Activated effector memory CD4-positive, alpha-beta T cell treated with Interleukin-2 at 50 U/mL for 16 hours (primary cell): ENCODE data around the gene SCAF4.

Experiments
- DNase-seq: peaks from one replicate; pipeline ENCODE4 v3.0.0-alpha.2; 2020

Gene SCAF4

DNA sequence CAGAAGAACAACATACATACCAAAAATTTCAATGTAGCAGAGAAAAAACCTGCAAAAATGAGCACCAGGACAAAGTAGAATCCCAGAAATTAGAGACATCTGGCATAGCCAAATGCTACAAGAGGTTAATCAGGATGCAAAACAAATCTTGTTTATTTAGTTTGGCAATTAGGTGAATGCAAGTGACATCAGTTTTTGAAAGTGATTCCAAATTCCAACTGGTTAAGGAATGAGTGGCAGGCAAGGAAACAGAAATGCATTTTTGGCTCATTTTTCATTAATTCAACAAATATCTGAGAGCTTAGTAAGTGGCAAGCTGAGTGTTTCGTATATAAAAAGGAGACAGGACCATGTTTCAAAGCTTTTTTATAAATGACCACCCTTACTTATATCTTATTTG lies 21.3 kb downstream of the SCAF4 start:
- no peak for DNase-seq

DNA sequence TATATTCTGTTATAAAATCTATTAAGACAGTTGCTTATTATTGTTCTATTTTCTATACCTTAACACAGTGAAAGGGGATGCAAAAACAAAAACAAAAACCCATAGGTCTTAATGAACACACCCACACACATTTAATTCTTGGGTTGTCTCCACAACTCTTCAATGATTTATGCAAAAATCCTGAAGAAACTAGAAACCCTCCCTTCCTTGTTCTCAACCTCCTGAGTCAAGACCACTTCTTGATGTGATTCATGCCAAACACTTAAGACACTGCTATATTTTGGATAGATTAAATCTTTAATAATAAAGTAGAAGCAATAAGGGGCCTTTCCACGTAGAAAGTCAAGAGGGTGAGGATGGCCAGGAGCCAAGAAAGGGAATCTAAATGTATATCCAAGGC lies 23.4 kb downstream of the SCAF4 start:
- no peak for DNase-seq

DNA sequence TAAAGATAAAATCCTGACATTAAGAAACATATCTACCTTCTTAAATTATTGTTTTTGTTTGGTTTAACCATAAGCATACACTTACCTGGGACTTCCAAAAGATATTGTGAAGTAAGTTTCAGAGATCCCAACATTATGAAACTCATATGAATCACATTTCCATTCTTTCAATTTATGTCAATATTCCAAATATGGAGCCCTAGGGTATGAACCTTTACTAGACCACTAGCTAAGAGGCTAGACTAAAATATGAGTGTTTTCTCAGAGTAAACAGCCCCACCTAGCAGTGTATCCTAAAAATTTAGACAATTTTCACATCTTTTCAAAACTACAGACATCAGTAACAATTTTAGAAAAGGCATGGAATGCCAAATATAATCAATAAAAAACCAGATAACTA lies 24.4 kb downstream of the SCAF4 start:
- no peak for DNase-seq

DNA sequence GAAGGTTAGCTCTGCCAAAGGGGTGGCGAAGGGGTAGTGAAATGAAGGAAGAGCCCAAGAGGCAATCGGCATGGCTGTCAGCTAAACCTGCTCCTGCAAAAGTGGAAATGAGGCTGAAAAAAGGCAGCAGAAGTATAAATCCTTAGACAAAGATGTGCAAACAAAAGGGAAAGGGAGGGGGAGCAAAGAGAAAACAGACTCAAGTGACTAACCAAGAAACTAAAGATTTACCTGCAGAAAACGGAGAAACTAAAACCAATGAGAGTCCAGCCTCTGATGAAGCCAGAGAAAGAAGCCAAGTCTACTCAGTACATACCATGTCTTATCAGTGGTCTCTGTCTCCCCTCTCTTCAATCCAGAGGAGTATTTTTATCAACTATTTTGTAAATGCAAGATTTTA lies 25.4 kb downstream of the SCAF4 start:
- DNase-seq: no peak

DNA sequence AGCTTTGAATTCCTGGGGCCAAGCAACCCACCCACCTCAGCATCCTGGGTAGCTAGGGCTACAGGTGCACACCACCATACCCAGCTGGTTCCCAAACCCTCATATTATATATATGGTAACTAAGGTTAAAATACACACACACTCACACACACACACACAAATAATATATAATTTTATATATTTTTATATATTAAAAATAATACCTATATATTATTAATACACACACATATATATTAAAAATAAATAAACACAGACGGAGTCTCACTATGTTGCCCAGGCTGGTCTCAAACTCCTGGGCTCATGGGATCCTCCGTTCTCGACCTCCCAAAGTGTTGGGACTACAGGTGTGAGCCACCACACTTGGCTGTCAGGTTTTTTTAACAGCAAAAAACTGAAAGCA lies 31.9 kb downstream of the SCAF4 start:
- no peak for DNase-seq

DNA sequence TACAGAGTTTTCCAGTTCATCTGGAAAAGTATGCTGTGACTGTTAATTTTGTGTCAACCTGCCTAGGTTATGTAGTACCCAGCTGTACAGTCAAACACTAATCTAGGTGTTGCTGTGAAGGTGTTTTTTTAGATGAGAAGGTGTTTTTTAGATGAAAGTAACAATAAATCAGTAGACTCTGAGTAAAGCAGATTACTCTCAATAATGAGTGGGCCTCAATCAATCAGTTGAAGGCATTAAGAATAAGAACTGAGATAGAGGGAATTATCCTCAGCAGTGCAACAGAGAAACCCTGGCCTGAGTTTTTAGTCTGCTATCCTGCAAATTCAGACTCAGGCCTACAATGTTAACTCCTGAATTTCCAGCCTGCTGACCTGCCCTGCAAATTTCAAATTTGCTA lies 33.5 kb downstream of the SCAF4 start:
- no peak for DNase-seq

DNA sequence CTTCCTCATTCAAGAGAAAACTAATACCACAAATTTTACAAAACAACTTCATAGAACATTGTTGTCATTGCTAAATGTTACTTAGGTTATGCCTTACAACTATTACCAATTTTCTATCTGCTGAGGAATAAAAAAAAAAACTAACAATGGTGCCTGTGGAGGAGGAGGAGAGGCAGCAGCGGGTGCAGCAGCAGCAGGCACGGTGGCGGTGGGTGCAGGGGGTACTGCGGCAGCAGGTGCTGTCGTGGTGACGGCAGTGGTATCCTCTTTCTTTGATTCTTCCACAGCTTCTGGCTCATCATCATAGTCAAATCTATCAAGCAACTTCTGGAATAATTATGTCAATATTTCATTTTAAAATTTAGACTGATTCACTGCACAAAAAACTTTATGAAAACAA lies 35.5 kb downstream of the SCAF4 start:
- DNase-seq: no peak

DNA sequence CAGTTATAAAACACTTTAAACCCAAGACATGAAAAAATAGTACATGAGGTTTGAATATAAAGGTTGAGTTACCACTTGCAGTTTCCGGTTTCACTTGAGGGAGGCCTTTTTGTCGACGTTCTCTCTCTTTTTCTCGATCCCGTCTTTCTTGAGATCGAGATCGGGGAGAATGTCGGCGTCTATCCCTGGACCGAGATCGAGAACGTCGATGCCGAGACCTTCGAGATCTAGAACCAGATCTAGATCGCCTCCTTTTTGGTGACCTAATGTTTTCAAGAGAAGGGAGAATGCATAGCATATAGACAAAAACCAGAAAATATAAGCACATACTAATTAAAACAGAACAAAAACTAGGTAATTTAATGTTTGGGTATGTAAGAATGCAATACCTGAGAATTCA lies 38.7 kb downstream of the SCAF4 start:
- no peak for DNase-seq

DNA sequence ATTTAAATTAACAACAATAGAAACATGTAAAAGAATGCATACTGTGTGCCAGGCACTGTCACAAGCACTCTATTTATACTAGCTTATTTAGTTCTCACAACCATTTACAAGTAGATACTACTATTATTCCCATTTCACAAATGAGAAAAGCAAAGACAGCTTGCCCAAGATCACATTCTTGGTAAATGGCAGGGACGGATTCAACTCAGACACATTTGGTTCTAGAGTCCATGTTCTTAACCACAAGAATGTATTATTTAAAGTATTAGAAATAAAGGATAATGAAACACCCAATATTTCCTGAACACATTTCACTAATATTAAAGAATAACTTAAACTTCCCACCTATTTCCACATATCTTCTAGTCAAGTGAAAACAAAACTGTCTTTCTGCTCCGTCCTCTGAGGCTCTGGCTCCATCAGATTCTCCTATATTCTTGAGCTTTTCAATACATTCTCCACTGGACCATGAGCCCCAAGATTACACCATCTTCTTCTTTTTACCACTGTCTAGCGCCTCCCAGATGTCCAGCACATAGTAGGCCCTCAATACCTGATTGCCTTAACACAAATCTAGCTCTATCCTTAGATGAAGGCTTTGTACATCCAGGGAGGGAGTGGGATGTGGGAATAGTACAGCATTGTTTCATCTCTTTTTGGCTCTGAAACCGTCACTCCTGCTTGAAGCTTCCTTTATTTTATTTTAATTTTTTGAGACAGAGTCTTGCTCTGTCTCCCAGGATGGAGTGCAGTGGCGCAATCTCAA lies 43.1 kb downstream of the SCAF4 start:
- no peak for DNase-seq

DNA sequence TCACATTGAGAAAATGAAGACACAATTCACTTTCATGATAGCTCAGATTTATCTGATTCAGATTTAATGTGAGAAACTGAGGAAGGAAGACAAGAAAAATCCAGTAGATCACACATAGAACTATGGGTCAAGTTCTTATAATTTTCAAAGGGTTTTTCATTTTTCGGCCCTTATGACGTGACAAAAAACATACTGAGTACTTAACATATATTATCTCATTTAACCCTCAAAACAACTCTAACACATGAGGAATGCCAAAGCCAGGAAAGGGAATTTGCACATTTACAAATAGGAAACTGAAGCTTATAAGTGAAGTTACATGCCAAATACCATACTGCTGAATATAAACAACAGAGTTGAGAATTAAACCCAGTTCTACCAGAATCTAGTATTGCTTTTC lies 44.8 kb downstream of the SCAF4 start:
- DNase-seq: no peak

DNA sequence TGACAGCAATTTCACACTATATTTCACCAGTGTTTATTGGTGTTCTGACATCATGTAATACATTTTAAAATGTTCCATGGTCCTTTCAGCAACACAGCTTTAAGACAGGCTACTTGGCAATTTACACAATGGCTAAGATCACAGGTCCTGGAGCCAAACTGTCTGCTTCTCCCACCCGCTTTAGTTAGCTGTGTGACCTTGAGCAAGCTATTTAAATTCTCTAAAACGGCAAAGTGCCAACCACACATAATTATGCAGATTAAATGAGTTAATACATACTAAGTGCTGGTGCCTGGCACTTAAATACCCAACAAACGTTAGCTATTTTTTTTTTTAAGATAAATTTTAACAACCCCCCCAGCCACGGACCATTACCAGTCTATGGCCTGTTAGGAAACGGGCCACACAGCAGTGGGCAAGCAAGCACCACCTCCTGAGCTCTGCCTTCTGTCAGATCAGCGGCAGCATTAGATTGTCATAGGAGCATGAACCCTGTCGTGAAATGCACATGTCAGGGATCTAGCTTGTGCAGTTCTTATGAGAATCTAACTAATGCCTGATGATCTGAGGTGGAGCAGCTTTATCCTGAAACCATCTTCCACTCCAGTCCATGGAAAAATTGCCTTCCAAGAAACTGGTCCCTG lies 45.5 kb downstream of the SCAF4 start:
- no peak for DNase-seq

DNA sequence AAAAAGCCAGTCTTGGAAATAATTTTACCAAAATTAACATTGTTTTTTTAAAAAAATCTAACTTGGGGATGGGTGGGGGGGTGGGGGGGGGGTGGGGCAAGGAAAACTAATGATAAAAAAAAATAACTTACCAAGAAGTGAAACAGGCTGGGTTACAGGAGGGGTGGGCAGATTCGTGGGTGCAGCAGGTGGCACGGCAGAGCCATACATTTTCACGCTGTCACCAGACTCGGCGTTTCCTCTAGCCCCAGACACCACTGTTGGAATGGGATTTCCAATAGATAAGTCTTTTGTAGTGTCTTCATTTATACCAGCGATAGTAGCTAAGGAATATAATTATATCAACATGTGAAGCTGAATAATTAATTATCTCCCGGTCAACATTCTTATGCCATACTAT lies 47.0 kb downstream of the SCAF4 start:
- DNase-seq: no peak

DNA sequence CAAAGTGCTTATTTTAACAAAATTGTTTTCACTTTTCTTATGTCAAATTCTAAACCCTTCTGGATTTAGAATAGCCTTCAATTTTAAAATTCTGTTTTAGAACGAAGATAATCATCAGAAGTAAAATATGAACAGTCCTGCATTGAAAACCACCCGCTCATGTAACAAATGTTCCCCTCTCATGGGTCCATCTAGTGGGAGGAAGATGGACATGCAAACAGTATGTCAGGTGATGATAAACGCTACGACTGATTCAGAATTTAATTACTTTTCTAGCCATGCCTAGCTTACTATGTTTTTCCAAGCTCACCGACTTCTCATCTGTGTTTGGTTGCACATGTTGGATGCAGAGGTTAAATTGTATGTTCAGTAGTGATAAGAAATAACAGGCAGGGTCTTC lies 48.9 kb downstream of the SCAF4 start:
- DNase-seq: no peak

DNA sequence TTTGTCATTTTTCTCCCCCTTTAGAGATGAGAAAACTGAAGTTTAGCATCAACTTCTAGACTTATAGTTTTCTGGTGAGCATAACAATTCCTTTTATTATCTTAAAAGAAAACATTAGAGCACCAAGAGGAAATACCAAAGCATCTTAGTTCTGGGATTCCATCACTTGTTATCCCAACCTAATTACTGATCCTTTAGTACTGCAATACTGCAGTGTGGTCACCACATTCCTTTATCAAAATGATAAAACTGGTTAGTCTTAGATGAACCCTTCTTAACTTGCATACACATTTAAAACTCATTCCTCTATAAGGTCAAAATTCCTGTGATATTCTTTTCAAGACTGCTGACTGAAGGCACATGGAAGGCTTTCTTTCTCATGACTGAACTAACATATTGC lies 49.3 kb downstream of the SCAF4 start:
- DNase-seq: no peak

DNA sequence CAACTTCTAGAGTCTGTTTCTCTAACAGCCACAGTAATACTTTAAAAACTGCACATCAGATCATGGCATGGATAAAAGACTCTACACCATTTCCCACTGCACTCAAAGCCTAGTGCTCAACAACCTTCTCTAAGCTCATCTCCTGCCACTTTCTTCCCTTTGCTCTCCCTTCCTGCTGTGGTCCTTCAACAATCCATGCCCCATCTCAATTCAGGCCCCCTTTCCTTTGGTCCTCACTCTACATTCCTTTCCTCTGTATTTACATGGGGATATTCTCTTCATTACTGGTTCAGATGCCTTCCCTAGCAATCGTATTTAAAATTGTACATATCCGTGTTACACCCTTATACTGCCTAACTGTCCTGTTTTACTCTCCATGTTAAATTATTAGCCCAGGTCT lies 53.4 kb downstream of the SCAF4 start:
- no peak for DNase-seq

DNA sequence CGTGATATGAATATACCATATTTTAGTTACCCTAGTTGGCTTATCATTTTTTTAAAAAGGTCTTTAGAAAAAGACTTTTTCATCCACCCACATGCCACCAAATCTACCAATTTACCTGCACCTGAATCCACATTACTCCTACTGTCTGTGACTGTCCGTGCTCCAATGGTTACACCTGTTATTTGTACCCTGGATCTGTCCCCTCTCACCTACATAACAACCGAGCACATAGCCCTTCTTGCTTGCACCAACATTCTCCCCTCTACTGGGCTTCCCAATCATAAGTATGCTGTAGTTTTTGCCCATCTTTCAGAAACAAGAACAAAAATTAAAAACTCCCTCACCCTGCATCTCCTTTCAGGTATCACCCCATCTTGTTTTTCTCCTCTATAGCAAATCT lies 54.9 kb downstream of the SCAF4 start:
- DNase-seq: no peak

DNA sequence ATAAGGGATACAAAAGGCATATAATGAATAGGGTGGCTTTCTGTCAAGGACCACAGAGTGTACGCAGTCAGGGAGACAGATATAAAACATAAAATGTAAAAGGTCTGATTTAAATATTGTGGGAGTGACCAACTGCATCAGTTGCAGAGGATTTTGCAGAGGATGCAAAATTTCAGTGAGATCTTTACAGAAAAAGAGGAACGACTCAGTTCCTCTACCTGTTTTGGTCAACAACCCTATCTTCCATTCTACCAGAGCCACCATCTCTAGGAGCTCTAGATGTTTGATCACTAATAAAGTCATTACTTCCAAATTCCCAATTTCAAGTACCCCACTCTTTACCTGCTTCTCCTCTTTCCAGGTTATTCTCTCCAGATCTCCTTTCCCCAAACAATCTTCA lies 56.0 kb downstream of the SCAF4 start:
- DNase-seq: no peak

DNA sequence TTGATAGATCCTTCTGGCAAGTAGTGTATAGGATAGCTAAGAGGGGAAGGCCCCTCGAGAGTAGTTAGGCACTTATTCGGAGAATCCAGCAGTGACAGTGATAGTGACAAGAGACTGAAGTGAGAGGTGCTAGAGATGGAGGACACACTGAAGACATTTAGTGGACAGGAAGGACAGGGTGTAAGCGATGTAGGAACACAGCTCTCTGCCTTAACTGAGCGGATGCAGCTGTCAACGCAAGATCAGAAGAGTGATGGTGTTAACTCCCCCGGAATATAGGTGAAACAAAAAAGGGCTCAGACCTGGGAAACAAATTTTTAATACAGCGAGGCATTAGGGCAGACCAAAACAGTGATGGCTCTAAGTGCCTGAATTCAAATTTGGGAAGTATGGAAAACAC lies 56.6 kb downstream of the SCAF4 start:
- no peak for DNase-seq

DNA sequence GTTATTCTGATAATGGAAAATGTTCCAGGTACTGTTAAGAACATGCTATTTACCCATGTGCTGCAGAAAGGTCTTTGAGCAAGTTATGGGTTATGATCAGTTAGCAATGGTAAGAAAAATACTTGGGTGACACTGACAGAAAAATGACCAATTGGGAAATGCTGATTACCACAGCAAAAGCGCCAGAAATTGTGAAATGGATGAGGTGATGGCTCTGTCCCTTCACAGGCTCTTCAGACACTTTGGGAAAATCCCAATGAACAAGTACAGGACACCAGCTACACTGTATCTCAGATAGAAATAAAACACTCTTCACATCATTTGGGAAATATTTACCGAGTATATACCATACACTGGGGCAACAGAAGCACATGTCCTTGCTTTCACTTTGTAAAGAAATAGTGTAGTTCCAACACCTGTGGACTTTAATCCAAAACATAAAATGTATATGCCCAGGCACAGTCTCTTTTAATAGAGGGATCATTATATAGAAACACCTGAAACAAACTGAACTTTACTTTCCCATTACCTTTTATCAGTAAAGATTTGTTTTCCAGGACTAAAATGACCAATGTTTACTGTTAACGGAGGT lies 58.5 kb downstream of the SCAF4 start:
- no peak for DNase-seq

DNA sequence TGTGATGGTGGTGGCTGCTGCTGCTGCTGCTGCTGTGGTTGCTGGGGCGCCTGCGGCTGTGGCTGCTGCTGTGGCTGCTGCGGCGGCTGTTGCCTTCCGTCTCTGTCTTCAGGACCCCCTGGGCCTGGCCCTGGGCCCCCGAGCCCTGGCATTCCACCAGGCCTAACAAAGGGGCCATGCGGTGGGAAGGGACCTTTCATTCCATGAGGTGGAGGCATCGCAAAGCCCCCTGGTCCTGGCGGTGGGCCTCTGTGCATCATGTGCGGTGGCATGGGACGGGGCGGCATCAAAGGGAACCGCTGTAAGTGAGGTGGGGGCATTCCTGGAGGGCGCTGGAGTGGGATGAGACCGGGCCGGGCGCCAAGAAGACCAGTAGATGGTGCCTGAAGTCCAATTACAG lies 60.0 kb downstream of the SCAF4 start:
- DNase-seq: no peak

DNA sequence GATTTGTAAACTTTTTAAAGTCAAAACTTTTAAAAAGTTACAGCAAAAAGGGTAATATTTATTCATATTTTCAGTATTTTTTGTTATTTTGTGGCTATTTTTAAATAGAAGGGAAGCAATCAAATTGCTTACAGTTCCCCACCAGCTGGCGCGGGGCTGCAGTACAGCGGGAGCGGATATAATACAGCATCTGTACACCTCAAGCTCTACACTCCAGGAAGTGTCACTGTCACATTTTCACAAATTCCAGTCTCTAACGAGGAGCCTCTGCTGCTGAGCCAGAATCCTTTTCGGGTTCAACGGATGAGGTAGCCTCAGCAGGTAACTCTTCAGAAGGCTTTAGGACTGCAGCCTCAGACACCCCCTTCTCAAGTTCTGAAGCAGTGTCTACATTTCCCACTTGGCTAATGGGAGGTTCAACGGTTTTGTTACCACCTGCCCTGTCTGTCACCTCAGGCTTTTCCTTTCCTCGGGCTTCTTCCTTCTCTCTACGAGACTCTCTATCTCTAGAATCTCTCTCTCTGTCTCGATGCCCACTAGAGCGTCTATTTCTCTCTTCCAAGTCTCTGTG lies 60.7 kb downstream of the SCAF4 start:
- no peak for DNase-seq

DNA sequence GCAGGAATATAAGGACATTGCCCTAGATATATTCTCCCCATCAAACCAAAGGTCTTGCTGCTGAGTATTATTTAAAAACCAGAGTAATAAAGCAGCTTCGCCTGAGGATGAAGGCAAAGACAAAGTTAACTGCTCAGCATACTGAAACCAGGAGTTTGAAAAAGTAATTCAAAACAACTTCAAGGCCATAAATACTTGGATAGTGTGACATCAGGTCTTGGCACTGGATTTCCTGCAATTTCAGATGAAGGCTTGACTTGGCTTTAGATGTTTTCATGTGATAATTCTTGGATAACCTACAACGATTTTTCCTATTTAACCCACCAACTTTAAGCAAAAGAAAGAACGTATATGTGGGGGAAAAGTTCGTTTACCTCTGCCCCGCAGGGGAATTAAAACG lies 61.8 kb downstream of the SCAF4 start:
- no peak for DNase-seq

DNA sequence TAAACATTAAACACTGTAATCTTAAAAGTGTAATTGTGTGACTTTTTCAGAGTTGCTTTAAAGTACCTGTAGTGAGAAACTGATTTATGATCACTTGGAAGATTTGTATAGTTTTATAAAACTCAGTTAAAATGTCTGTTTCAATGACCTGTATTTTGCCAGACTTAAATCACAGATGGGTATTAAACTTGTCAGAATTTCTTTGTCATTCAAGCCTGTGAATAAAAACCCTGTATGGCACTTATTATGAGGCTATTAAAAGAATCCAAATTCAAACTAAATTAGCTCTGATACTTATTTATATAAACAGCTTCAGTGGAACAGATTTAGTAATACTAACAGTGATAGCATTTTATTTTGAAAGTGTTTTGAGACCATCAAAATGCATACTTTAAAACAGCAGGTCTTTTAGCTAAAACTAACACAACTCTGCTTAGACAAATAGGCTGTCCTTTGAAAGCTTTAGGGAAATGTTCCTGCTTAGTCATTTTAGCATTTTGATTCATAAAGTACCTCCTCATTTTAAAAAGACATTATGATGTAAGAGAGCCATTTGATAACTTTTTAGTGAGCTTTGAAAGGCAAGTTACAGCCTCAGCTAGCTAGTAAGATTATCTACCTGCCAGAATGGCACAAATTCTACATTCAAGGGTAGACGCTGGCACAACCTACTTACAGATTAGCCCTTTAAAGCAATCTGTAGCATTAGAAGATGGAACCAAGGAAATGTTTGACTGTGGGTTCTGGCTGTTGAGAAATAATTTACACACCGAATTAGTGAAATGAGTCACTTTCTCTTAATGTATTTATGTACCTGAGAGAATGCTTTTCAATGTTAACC lies 63.0 kb downstream of the SCAF4 start:
- DNase-seq: no peak
